Measurements from ENCODE around the gene TP63. TPM values are rescaled to one million over a fixed set of nuclear protein-coding genes. Genes with fewer than 3 reads are reported as not detected.

The TP63 gene
- total RNA-seq, 1 donor from 2014 or later = 7.8 TPM

DNA sequence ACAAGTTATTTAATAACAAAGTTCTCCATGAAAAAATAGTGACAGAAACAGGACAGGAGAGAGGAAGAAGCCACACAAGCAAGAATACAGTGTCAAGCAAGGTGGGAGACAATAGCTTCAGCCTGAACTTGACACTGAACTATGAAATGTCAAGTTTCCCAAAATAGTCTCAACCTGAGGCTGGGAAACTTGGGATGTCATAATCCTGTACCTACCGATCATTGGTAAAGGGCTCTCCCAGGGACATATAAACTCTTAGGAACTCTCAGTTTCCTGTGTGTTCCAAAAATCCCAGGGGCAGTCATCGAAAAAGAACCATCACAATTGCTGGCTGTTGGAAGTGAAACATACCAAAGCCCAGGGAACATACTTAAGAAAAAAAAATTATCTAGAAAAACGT lies 277.9 kb downstream of the TP63 start:
- Histone ChIP-seq H3K9ac (ENCODE audit: low read depth in 1 of 3, low read length in 3 of 3) (no peak overlapping the region), H3K36me3 (ENCODE audit: control insufficient read depth in 3 of 3, insufficient read depth in 3 of 3, low read length in 3 of 3) (no peaks in the 10 kb centered on the region), H3K27me3 (ENCODE audit: control insufficient read depth in 3 of 3, insufficient read depth in 3 of 3, low read length in 3 of 3) (no peaks in the 10 kb centered on the region), H3K9me3 (ENCODE audit: control insufficient read depth in 3 of 3, low read length in 3 of 3) (no peaks in the 10 kb centered on the region), H3K4me3 (ENCODE audit: low read length in 3 of 3) (no peak overlapping the region), H3K27ac (ENCODE audit: low read depth, low read length) (no peak overlapping the region), H3K4me1 (ENCODE audit: control insufficient read depth in 3 of 3, insufficient read depth in 3 of 3, low read length in 3 of 3) (no peaks in the 10 kb centered on the region)

DNA sequence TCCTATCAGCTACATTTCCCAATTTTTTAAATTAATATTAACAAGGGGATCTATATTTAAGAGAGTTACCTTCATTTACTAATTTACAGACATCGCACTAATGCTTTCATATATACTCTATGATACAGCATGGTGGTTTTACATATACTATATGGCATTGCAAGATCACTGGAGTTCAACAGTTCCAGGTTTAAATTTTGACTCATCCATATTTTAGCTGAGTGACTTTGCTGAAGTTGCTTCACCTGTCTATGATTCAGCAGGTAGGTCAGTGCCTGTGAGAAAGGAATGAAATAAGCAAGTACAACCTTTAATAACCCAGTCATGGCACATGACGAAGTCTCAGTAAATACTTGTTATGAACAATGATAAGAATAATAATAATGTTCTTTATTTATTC lies 278.4 kb downstream of the TP63 start:
- H3K36me3 ChIP-seq (ENCODE audit: control insufficient read depth in 3 of 3, insufficient read depth in 3 of 3, low read length in 3 of 3) = no peaks in the 10 kb centered on the region
- H3K9me3 ChIP-seq (ENCODE audit: control insufficient read depth in 3 of 3, low read length in 3 of 3) = no peaks in the 10 kb centered on the region
- no peaks in the 10 kb centered on the region for H3K4me1 ChIP-seq (ENCODE audit: control insufficient read depth in 3 of 3, insufficient read depth in 3 of 3, low read length in 3 of 3)
- no peaks in the 10 kb centered on the region for H3K27me3 ChIP-seq (ENCODE audit: control insufficient read depth in 3 of 3, insufficient read depth in 3 of 3, low read length in 3 of 3)
- H3K27ac ChIP-seq (ENCODE audit: low read depth, low read length) = no peak overlapping the region
- no peak overlapping the region for H3K9ac ChIP-seq (ENCODE audit: low read depth in 1 of 3, low read length in 3 of 3)
- no peak overlapping the region for H3K4me3 ChIP-seq (ENCODE audit: low read length in 3 of 3)

DNA sequence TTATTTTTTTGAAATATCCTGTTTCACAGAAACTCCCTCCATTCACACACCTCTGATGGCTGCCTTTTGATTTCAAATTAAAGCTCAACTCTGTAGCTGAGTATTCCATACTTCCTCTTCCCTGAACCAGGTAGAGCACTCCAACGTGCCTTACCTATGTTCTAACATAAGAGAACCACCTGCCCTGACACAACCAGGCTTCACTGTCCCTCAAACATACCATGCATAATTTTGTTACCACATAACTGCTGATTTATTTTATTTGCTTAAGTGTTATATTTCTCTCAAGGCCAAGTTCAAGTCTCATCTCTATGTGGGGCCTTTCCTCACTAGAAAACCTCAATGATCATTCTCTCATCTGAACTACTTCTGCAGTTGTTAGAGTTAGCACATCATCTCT lies 279.8 kb downstream of the TP63 start:
- no peak overlapping the region for H3K27ac ChIP-seq (ENCODE audit: low read depth, low read length)
- no peaks in the 10 kb centered on the region for H3K36me3 ChIP-seq (ENCODE audit: control insufficient read depth in 3 of 3, insufficient read depth in 3 of 3, low read length in 3 of 3)
- H3K4me1 ChIP-seq (ENCODE audit: control insufficient read depth in 3 of 3, insufficient read depth in 3 of 3, low read length in 3 of 3) = no peaks in the 10 kb centered on the region
- no peak overlapping the region for H3K4me3 ChIP-seq (ENCODE audit: low read length in 3 of 3)
- H3K9me3 ChIP-seq (ENCODE audit: control insufficient read depth in 3 of 3, low read length in 3 of 3) = no peaks in the 10 kb centered on the region
- no peaks in the 10 kb centered on the region for H3K27me3 ChIP-seq (ENCODE audit: control insufficient read depth in 3 of 3, insufficient read depth in 3 of 3, low read length in 3 of 3)
- H3K9ac ChIP-seq (ENCODE audit: low read depth in 1 of 3, low read length in 3 of 3) = no peak overlapping the region

DNA sequence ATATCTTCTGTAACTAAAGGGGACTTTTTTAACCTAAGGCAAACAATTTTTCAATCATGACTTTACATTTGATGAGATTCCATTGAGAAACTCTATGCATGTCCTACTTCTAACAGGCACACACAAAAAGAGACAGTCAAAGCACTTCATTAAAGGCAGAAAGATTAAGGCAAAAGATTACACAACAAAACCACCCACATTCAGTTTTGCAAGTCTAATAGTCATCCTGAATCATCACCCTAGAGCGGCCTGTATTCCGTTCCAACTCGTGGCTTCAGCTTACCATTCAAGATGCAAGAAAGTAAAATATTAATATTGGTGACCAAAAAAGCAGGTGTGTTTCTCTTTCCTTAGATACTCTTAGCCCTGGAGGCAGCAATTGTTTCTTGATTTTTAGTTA lies 283.6 kb downstream of the TP63 start:
- no peak overlapping the region for H3K27ac ChIP-seq (ENCODE audit: low read depth, low read length)
- H3K4me3 ChIP-seq (ENCODE audit: low read length in 3 of 3) = no peak overlapping the region
- no peaks in the 10 kb centered on the region for H3K36me3 ChIP-seq (ENCODE audit: control insufficient read depth in 3 of 3, insufficient read depth in 3 of 3, low read length in 3 of 3)
- no peaks in the 10 kb centered on the region for H3K4me1 ChIP-seq (ENCODE audit: control insufficient read depth in 3 of 3, insufficient read depth in 3 of 3, low read length in 3 of 3)
- H3K27me3 ChIP-seq (ENCODE audit: control insufficient read depth in 3 of 3, insufficient read depth in 3 of 3, low read length in 3 of 3) = no peaks in the 10 kb centered on the region
- no peak overlapping the region for H3K9ac ChIP-seq (ENCODE audit: low read depth in 1 of 3, low read length in 3 of 3)
- no peaks in the 10 kb centered on the region for H3K9me3 ChIP-seq (ENCODE audit: control insufficient read depth in 3 of 3, low read length in 3 of 3)

DNA sequence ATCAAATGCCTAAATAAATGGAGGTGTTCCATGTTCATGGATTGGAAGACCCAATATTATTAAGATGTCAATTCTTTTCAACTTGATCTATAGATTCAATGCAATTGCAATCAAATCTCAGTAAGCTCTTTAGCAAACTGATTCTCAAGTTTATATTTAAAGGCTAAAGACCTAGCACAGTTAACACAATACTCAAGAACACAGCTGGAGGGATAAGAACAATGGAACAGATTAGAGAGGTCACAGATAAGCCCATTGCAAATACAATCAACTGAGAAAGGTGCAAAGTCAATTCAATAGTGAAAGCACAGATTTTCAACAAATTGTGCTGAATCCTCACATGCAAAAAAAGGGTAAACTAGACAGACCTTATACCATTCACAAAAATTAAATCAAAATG lies 290.6 kb downstream of the TP63 start:
- H3K9ac ChIP-seq (ENCODE audit: low read depth in 1 of 3, low read length in 3 of 3) = no peak overlapping the region
- H3K9me3 ChIP-seq (ENCODE audit: control insufficient read depth in 3 of 3, low read length in 3 of 3) = peaks cover 0 to 3% (median 2%) of the 10 kb centered on the region in 3 donors
- H3K4me1 ChIP-seq (ENCODE audit: control insufficient read depth in 3 of 3, insufficient read depth in 3 of 3, low read length in 3 of 3) = no peaks in the 10 kb centered on the region
- H3K4me3 ChIP-seq (ENCODE audit: low read length in 3 of 3) = no peak overlapping the region
- no peaks in the 10 kb centered on the region for H3K27me3 ChIP-seq (ENCODE audit: control insufficient read depth in 3 of 3, insufficient read depth in 3 of 3, low read length in 3 of 3)
- H3K27ac ChIP-seq (ENCODE audit: low read depth, low read length) = no peak overlapping the region
- H3K36me3 ChIP-seq (ENCODE audit: control insufficient read depth in 3 of 3, insufficient read depth in 3 of 3, low read length in 3 of 3) = no peaks in the 10 kb centered on the region

DNA sequence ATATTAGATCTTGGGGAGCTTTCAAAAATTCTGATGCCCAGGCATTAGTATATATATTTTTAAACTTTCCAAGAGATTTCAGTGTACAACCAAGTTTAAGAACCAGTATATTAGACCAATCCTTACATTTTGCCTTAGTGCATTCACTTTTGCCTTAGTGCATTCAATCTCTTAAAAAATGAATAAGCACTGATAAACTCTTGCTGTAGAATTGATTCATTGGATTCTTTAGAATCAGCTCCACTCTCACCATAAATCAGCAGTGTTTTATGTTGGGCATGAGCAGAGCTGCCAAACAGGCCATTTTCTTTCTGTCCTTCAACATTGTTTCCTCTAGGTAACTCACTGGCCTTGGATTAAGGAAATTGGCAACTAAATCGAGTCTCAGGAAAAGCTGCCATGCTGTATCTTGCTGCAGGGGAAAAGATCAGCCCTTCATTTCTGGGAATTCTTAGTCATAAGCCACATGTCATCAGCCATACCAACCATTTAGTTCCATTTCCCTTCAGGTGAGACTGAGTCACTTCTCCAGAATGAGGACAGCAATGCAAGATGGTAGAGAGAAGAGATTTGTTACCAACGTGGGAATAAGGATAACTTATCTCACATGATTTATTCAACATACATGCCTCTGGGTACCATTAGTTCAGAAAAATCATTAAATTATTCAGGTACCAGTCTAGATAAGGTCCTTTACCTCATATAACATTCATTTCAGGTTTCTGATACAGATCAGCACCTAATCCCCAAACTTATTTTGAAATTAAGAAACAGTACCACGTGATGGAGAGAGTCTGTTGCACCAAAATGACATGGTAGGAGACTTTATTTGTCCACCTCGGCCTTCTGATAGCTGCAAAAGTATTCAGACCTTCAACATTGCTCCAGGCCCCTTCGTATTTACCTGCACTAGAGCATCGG lies 297.0 kb downstream of the TP63 start:
- no peaks in the 10 kb centered on the region for H3K9me3 ChIP-seq (ENCODE audit: control insufficient read depth in 3 of 3, low read length in 3 of 3)

DNA sequence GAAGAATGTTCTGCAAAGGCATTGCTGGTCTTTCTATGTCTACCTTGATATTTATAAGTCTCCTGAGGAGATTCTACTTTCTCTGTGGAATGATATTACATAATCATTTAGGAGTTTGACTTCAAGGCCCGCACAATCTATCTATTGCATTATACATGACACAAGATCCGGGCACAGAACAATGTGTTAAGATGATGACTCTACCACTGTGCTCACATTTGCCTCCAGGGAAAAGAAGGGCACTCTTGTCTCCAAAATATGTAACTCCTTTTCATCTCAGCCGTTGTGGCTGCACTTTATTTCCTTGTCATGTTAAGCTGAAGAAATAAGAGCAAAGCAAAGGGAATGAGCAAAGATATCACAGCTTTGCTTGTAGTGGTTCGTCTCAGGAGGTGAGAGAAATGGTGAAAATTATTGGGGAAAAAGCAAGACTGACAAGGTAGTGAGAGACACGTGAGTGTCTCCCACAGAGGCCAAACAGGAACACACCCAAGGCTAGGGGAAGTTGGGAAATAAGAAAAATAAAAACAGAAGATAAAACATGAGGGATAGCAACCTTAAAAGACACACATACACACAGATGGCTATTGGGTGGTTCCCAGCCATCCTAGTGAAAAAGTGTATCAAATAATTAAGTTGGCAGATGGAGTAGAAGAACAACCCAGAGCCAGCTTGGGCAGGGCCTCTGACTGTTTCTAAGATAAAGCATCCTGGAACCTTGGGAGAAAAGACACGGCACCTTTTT lies 305.2 kb downstream of the TP63 start:
- Histone ChIP-seq H3K27me3 (ENCODE audit: control insufficient read depth in 3 of 3, insufficient read depth in 3 of 3, low read length in 3 of 3) (no peaks in the 10 kb centered on the region), H3K9me3 (ENCODE audit: control insufficient read depth in 3 of 3, low read length in 3 of 3) (no peaks in the 10 kb centered on the region), H3K27ac (ENCODE audit: low read depth, low read length) (no peak overlapping the region), H3K9ac (ENCODE audit: low read depth in 1 of 3, low read length in 3 of 3) (no peak overlapping the region), H3K36me3 (ENCODE audit: control insufficient read depth in 3 of 3, insufficient read depth in 3 of 3, low read length in 3 of 3) (no peaks in the 10 kb centered on the region), H3K4me3 (ENCODE audit: low read length in 3 of 3) (no peak overlapping the region), H3K4me1 (ENCODE audit: control insufficient read depth in 3 of 3, insufficient read depth in 3 of 3, low read length in 3 of 3) (no peaks in the 10 kb centered on the region)

More for the DNA sequence above, 297.0 kb downstream of the TP63 start:
- no peak overlapping the region for H3K4me3 ChIP-seq (ENCODE audit: low read length in 3 of 3)
- H3K4me1 ChIP-seq (ENCODE audit: control insufficient read depth in 3 of 3, insufficient read depth in 3 of 3, low read length in 3 of 3) = no peaks in the 10 kb centered on the region
- H3K36me3 ChIP-seq (ENCODE audit: control insufficient read depth in 3 of 3, insufficient read depth in 3 of 3, low read length in 3 of 3) = no peaks in the 10 kb centered on the region
- H3K9ac ChIP-seq (ENCODE audit: low read depth in 1 of 3, low read length in 3 of 3) = no peak overlapping the region
- no peaks in the 10 kb centered on the region for H3K27me3 ChIP-seq (ENCODE audit: control insufficient read depth in 3 of 3, insufficient read depth in 3 of 3, low read length in 3 of 3)
- no peak overlapping the region for H3K27ac ChIP-seq (ENCODE audit: low read depth, low read length)

DNA sequence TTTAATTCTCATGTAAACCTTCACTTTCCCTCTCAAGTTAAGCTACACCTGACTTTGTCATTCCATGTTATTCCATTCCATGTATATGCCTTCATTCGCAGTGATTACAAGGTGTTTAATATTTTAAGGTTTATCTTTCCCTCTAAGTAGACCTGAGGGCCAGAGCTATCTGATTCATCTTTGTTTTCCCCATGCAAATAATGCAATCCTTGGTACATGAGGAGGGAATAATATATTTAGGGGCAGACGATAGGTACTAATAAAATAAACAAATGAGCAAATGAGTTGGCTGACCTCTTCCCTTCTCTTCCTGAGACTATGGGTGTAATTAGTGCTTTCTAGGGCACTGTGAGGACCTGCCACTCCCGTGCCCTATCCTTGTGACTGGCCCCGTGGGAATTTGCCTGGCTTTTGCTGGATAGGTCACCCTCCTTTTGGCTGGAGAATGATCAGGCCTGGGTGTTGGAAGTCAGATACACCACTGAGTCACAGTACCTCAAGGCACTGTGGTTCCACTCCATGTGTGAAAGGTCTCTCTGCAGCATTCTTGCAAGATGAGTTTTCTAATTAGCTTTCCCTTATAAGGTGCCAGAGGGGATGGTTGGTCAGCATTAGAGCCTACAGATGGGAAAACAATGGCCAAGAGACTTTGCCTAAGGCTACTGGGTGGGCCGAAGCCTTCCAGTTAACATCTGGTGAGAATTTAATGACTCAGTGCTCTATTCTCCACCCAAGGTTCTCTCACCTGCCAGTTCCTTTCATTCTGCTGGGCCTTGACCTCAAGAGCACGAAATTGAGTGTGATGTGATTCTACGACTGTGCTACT lies 306.3 kb downstream of the TP63 start:
- Histone ChIP-seq H3K9ac (ENCODE audit: low read depth in 1 of 3, low read length in 3 of 3) (no peak overlapping the region), H3K4me3 (ENCODE audit: low read length in 3 of 3) (no peak overlapping the region), H3K9me3 (ENCODE audit: control insufficient read depth in 3 of 3, low read length in 3 of 3) (no peaks in the 10 kb centered on the region)

DNA sequence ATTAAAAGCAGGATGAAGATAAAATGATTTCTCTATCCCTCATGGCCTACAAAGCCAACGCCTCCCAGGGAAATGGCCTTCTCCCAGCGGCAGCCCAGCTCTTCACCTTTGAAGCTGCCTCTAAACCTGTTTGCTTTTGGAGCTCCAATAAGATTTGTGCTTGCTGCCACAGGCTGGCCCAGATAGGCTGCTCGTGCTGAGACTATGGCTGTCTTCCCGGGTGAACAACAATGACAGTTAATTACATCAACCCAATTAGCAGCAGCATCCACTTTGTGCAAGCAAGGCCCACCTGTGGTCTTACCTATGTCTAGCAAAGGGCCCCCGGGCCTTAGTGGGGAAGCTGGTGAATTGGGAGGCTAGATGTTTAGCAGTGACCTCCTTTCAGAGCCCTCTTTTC lies 309.9 kb downstream of the TP63 start:
- Histone ChIP-seq H3K27me3 (ENCODE audit: control insufficient read depth in 3 of 3, insufficient read depth in 3 of 3, low read length in 3 of 3) (no peaks in the 10 kb centered on the region), H3K27ac (ENCODE audit: low read depth, low read length) (no peak overlapping the region), H3K9me3 (ENCODE audit: control insufficient read depth in 3 of 3, low read length in 3 of 3) (no peaks in the 10 kb centered on the region), H3K4me3 (ENCODE audit: low read length in 3 of 3) (no peak overlapping the region), H3K36me3 (ENCODE audit: control insufficient read depth in 3 of 3, insufficient read depth in 3 of 3, low read length in 3 of 3) (no peaks in the 10 kb centered on the region), H3K4me1 (ENCODE audit: control insufficient read depth in 3 of 3, insufficient read depth in 3 of 3, low read length in 3 of 3) (no peaks in the 10 kb centered on the region), H3K9ac (ENCODE audit: low read depth in 1 of 3, low read length in 3 of 3) (no peak overlapping the region)

More for the DNA sequence above, 306.3 kb downstream of the TP63 start:
- H3K27me3 ChIP-seq (ENCODE audit: control insufficient read depth in 3 of 3, insufficient read depth in 3 of 3, low read length in 3 of 3) = no peaks in the 10 kb centered on the region
- no peaks in the 10 kb centered on the region for H3K4me1 ChIP-seq (ENCODE audit: control insufficient read depth in 3 of 3, insufficient read depth in 3 of 3, low read length in 3 of 3)
- H3K27ac ChIP-seq (ENCODE audit: low read depth, low read length) = no peak overlapping the region
- no peaks in the 10 kb centered on the region for H3K36me3 ChIP-seq (ENCODE audit: control insufficient read depth in 3 of 3, insufficient read depth in 3 of 3, low read length in 3 of 3)
